ENCODE measurements around the gene ETV4.
A peak's percentile ranks its signal among the peaks of the same experiment; 100 is the strongest.
"Not testable (repeated sequence)": the region's sequence is repeated elsewhere in the genome, so short reads cannot be mapped to it uniquely, and the experiment has no call there.

ETV4 gene

GRCh38 chr17:43517615-43518386, 28.3 kb downstream of the ETV4 start:
- FAIRE-seq: no peak
- DNase-seq (ENCODE audit: low spot score): no peak

GRCh38 chr17:43517161-43517560, 29.0 kb downstream of the ETV4 start:
- no peak for DNase-seq (ENCODE audit: low spot score)
- FAIRE-seq: no peak

GRCh38 chr17:43515656-43516055, 30.5 kb downstream of the ETV4 start:
- FAIRE-seq: no peak

GRCh38 chr17:43511199-43511598, 34.9 kb downstream of the ETV4 start:
- not testable (repeated sequence) for DNase-seq (ENCODE audit: low spot score); FAIRE-seq

More at GRCh38 chr17:43515656-43516055, 30.5 kb downstream of the ETV4 start:
- DNase-seq (ENCODE audit: low spot score): no peak

GRCh38 chr17:43509440-43509839, 36.7 kb downstream of the ETV4 start:
- not testable (repeated sequence) for FAIRE-seq; DNase-seq (ENCODE audit: low spot score)

- no peak for FAIRE-seq
- DNase-seq (ENCODE audit: low spot score): no peak
These were observed 55.5 kb downstream of the ETV4 start for GRCh38 chr17:43490621-43491020.

- peak; percentile 95 for DNase-seq (ENCODE audit: low spot score)
- FAIRE-seq: peak; percentile 76
These were observed 62.2 kb downstream of the ETV4 start, which contains the start of gene DHX8 for GRCh38 chr17:43483674-43484551. Gene DHX8 (plus strand): TSS chr17:43483975. CDS start chr17:43484038, 63 bp downstream.

- DNase-seq (ENCODE audit: low spot score): no peak
- FAIRE-seq: no peak
These were observed 63.8 kb downstream of the ETV4 start for GRCh38 chr17:43482103-43483012.

GRCh38 chr17:43479948-43480347, 66.2 kb downstream of the ETV4 start:
- DNase-seq (ENCODE audit: low spot score) (no peak), FAIRE-seq (no peak)
